Vagina (tissue), 2 donors: ENCODE results near the gene KRTAP5-5.
"Not testable (repeated sequence)": the region's sequence is repeated elsewhere in the genome, so short reads cannot be mapped to it uniquely, and the experiment has no call there.

ENCODE experiments used
- CTCF ChIP-seq, 3 experiments: fragments of 450-650 bp in 2 of 3; fragments of 200-600 bp in 1 of 3; sonication (generic) in 1 of 3; IDR thresholded peaks; one replicate each; pipeline ENCODE4 v1.5.1; 2017 to 2019; ENCODE audit warnings: antibody characterized with exemption in 3 of 3, mild to moderate bottlenecking in 2 of 3, moderate library complexity in 2 of 3
- POLR2AphosphoS5 ChIP-seq, 2 donors: sonication (generic); formaldehyde crosslinking; IDR thresholded peaks; one replicate each; pipeline ENCODE4 v1.9.0; 2017; ENCODE audit warnings: antibody characterized with exemption in 2 of 2, mild to moderate bottlenecking in 2 of 2, low read depth in 1 of 2; ENCODE audit not compliant: insufficient read depth in 1 of 2

DNA sequence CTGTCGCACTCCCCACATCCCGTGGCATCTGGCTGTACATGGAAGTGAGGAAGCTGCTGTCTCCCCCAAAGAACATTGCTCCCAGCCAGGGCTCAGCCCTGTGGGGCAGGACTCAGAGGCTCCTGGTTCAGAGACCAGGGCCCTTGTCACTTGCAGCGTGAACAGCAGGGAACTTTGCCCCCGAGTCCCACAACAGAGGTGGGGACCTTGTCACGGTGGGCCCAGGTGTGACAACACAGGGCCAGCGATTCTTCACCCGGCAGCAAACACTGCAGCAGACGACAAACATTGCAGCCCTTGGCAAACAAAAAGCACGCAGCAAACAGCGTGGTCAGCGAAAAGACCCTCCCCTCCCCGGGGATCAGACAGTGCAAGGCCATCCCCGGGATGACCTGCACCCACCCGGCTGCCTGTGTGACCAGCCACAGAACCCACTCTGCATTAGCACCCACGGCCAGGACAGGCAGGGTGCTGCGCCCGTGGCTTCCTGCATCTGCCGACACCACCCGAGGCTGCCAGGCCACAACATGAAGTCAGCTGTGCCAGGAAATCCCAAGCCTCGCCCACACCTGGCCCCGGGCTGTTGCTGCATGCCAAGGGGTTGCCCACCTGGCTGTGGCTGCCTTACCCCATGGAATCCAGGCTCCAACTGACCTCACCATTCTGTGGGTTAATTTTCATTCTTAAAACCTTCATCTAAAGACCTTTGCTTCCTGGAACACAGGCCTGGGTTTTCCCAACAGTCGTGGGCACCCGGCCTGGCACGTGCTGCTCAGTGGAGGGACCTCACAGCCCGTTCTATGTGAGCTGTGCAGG is 32.1 kb downstream of the KRTAP5-5 start:
- not testable (repeated sequence) for TF ChIP-seq CTCF (IDR thresholded peaks at IDR 0.05); POLR2AphosphoS5 (IDR thresholded peaks at IDR 0.05; ENCODE audit: insufficient read depth in 1 of 2, low read depth in 1 of 2)
